Measurements from ENCODE around the gene WFDC1.

- TF ChIP-seq CTCF (IDR thresholded peaks at IDR 0.05) = no peak
- TF ChIP-seq POLR2A (IDR thresholded peaks at IDR 0.05) = no peak
Measured at GRCh38 chr16:84307209-84307954, 12.7 kb downstream of the WFDC1 start.
